T47D (cell line): ENCODE data around the gene KRT74.

Source experiments
- DNase-seq, 2 experiments: peaks; one replicate each; pipeline versions ENCODE4 v3.0.0 to v3.0.0-alpha.2; 2011 to 2012; ENCODE audit warnings: low read depth in 1 of 2, low spot score in 1 of 2
- JUND ChIP-seq: IDR thresholded peaks from 2 replicates; pipeline ENCODE4 v1.6.1; 2012; ENCODE audit warnings: low read depth
- in situ Hi-C: cut with HindIII; loops from 2 replicates; pipeline ENCODE4 v1.10.0; 2016; ENCODE audit warnings: low sequenced_read_pairs, low pct_unique_long_range_greater_than_20kb

KRT74 gene

GRCh38 chr12:52527121-52527800 lies 46.4 kb downstream of the KRT74 start:
- in situ Hi-C loops = no loop called here
- no peak for DNase-seq
- TF ChIP-seq JUND = no peak

GRCh38 chr12:52526511-52526951 lies 47.1 kb downstream of the KRT74 start:
- in situ Hi-C loops = no loop called here
- DNase-seq = no peak
- no peak for TF ChIP-seq JUND

- no peak for TF ChIP-seq JUND
- in situ Hi-C loops = no loop called here
- no peak for DNase-seq
Observed at GRCh38 chr12:52525661-52526499, 47.8 kb downstream of the KRT74 start.

GRCh38 chr12:52524898-52525591 lies 48.6 kb downstream of the KRT74 start:
- no peak for DNase-seq
- TF ChIP-seq JUND = no peak
- in situ Hi-C loops = no loop called here

- no peak for DNase-seq
- in situ Hi-C loops = no loop called here
- no peak for TF ChIP-seq JUND
Observed at GRCh38 chr12:52524241-52524897, 49.3 kb downstream of the KRT74 start.

- no peak for DNase-seq
- in situ Hi-C loops = no loop called here
- no peak for TF ChIP-seq JUND
Observed at GRCh38 chr12:52523824-52524223, 49.8 kb downstream of the KRT74 start.

GRCh38 chr12:52522346-52523011 lies 51.2 kb downstream of the KRT74 start:
- DNase-seq = no peak
- in situ Hi-C loops = no loop called here

GRCh38 chr12:52521568-52522266 lies 51.9 kb downstream of the KRT74 start:
- no peak for DNase-seq
- in situ Hi-C loops = no loop called here
- no peak for TF ChIP-seq JUND

More at GRCh38 chr12:52522346-52523011, 51.2 kb downstream of the KRT74 start:
- TF ChIP-seq JUND = no peak

- no peak for DNase-seq
- TF ChIP-seq JUND = no peak
- in situ Hi-C loops = no loop called here
Observed at GRCh38 chr12:52521175-52521567, 52.5 kb downstream of the KRT74 start.

- in situ Hi-C loops = no loop called here
- TF ChIP-seq JUND = no peak
- DNase-seq = no peak
Observed at GRCh38 chr12:52519826-52520662, 53.6 kb downstream of the KRT74 start, which contains the start of gene KRT5. Gene KRT5, minus strand, starts transcription at chr12:52520394. Its CDS starts 98 bp downstream, at chr12:52520296.

GRCh38 chr12:52519387-52519703 lies 54.3 kb downstream of the KRT74 start:
- TF ChIP-seq JUND = no peak
- DNase-seq = no peak
- in situ Hi-C loops = no loop called here
